ENCODE data around the gene ZBED6. TPM values are rescaled to one million over a fixed set of nuclear protein-coding genes. Genes with fewer than 3 reads are reported as not detected.

ZBED6 gene
- total and polyA plus RNA-seq, 8 donors = 1.1 to 20.2 (median 8.8) TPM

GRCh38 chr1:203794764-203795440, 521 bp upstream of the ZBED6 start:
- DNase-seq (no peak), ATAC-seq (no peak), FAIRE-seq (no peak)
- H3K27ac ChIP-seq = peak overlapping the region; percentile 83 to 97 (median 92)
- no peaks in the 10 kb centered on the region for H3K36me3 ChIP-seq
- intact Hi-C loops (cut with DNase I) = no loop called here
- TF ChIP-seq CTCF (IDR thresholded peaks at IDR 0.05) = no peak
- WGBS, 2 donors = 76 to 80% methylated on average over 19 of the region's 19 CpGs
- no peaks in the 10 kb centered on the region for H3K27me3 ChIP-seq
- no peaks in the 10 kb centered on the region for H3K9me3 ChIP-seq
- peaks cover 16 to 22% (median 19%) of the 10 kb centered on the region in 3 donors for H3K4me1 ChIP-seq
- peak overlapping the region in 3 of 4 donors; percentile 75 to 77 (median 75) for H3K4me3 ChIP-seq

- H3K27ac ChIP-seq = peak overlapping the region; percentile 83 to 97 (median 92)
- no peaks in the 10 kb centered on the region for H3K9me3 ChIP-seq
- no peak for TF ChIP-seq CTCF (IDR thresholded peaks at IDR 0.05)
- ATAC-seq (peak; percentile 15 to 44 (median 36)), DNase-seq (peak in 1 of 6 donors; percentile 61), FAIRE-seq (no peak)
- intact Hi-C loops (cut with DNase I) = no loop called here
- H3K4me3 ChIP-seq = peak overlapping the region; percentile 58 to 77 (median 75)
- no peaks in the 10 kb centered on the region for H3K27me3 ChIP-seq
- WGBS, 2 donors = 0 to 1% methylated on average over 12 of the region's 12 CpGs
- H3K4me1 ChIP-seq = peaks cover 18 to 32% (median 25%) of the 10 kb centered on the region in 3 donors
- no peaks in the 10 kb centered on the region for H3K36me3 ChIP-seq
Observed at GRCh38 chr1:203796236-203796605, 798 bp downstream of the ZBED6 start.

- Histone ChIP-seq H3K36me3 (no peaks in the 10 kb centered on the region), H3K27ac (no peak overlapping the region), H3K27me3 (no peaks in the 10 kb centered on the region), H3K4me1 (peaks cover 18 to 41% (median 25%) of the 10 kb centered on the region in 3 donors), H3K9me3 (no peaks in the 10 kb centered on the region), H3K4me3 (peak overlapping the region in 2 of 4 donors; percentile 75 to 77)
- FAIRE-seq (no peak), ATAC-seq (no peak), DNase-seq (no peak)
- WGBS, 2 donors = 69 to 71% methylated on average over 2 of the region's 2 CpGs
- TF ChIP-seq CTCF (IDR thresholded peaks at IDR 0.05) = no peak
- intact Hi-C loops (cut with DNase I) = no loop called here
Observed at GRCh38 chr1:203797216-203797615, 1.8 kb downstream of the ZBED6 start.

GRCh38 chr1:203797948-203798655, 2.7 kb downstream of the ZBED6 start:
- no peak overlapping the region for H3K4me3 ChIP-seq
- no peak for TF ChIP-seq CTCF (IDR thresholded peaks at IDR 0.05)
- H3K27me3 ChIP-seq = no peaks in the 10 kb centered on the region
- peak in 4 of 6 donors; percentile 13 to 27 (median 22) for DNase-seq
- intact Hi-C loops (cut with DNase I) = no loop called here
- FAIRE-seq = no peak
- 67 to 73% methylated on average over 6 of the region's 6 CpGs for WGBS, 2 donors
- no peak overlapping the region for H3K27ac ChIP-seq
- peaks cover 18 to 47% (median 25%) of the 10 kb centered on the region in 3 donors for H3K4me1 ChIP-seq
- H3K9me3 ChIP-seq = no peaks in the 10 kb centered on the region
- H3K36me3 ChIP-seq = no peaks in the 10 kb centered on the region
- no peak for ATAC-seq

GRCh38 chr1:203799157-203799556, 3.7 kb downstream of the ZBED6 start:
- H3K4me3 ChIP-seq = no peak overlapping the region
- H3K27me3 ChIP-seq = no peaks in the 10 kb centered on the region
- H3K27ac ChIP-seq = no peak overlapping the region
- DNase-seq (no peak), FAIRE-seq (no peak), ATAC-seq (no peak)
- peaks cover 18 to 51% (median 25%) of the 10 kb centered on the region in 3 donors for H3K4me1 ChIP-seq
- 88 to 96% methylated on average over 4 of the region's 4 CpGs for WGBS, 2 donors
- intact Hi-C loops (cut with DNase I) = no loop called here
- H3K36me3 ChIP-seq = no peaks in the 10 kb centered on the region
- H3K9me3 ChIP-seq = no peaks in the 10 kb centered on the region
- no peak for TF ChIP-seq CTCF (IDR thresholded peaks at IDR 0.05)

Data from pancreas (tissue), 10 donors.